Uterus (tissue), 2 donors: ENCODE measurements around the gene RTEL1.

Experiments used
- POLR2A ChIP-seq, 2 donors: fragments of 450-650 bp; IDR thresholded peaks; one replicate each; pipeline ENCODE4 v1.6.1; 2016; ENCODE audit warnings: antibody characterized with exemption in 2 of 2, mild to moderate bottlenecking in 1 of 2, moderate library complexity in 1 of 2
- TF ChIP-seq, protein P1 (sequence below), 4 experiments: fragments of 200-600 bp in 2 of 4; fragments of 450-650 bp in 2 of 4; sonication (generic) in 2 of 4; IDR thresholded peaks; one replicate each; pipeline ENCODE4 v1.5.1; 2016 to 2019; ENCODE audit warnings: antibody characterized with exemption in 4 of 4, mild to moderate bottlenecking in 2 of 4, moderate library complexity in 1 of 4

DNA sequence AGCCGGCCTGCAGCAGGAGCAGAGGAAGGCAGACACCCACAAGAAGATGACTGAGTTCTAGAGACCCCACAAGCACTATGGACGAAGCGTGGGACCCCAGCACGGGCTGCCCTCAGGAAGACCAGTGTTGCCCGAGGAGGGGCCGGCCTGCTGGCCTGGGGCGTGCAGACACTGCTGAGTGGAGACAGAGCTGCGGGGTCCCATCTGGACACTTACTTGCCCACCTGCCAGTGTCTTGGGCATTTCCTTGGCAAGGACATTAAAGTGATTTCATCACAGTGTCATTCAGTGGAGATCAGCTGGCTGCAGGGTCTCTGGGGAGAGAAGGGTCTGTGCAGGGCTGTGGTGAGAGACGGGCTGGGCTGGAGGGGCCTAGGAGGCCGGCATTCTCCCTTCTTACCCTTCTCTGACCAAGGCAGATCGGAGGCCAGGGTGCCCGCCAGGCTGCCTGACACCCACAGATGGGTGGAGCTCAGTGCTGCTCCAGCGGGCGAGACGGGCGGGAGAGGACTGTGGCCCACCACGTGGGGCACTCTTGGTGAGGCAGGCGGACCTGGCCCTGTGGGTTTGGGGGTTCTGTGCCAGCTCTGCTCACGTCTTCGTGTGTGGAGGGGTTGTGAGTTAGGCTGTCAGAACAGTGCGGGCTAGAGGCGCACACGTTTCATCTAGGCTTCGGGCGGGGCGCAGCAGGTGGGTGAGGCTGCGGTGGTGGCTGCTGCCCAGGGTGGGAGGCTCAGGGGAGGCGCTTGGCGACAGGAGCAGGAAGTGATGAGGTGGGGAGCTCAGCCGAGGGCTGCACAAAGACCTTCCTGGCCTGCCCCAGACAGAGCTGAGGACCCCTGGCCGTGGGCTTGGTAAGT lies 78.0 kb downstream of the RTEL1 start, which contains the start of gene LIME1:
- TF ChIP-seq POLR2A (IDR thresholded peaks at IDR 0.05) = no peak
- TF ChIP-seq, protein P1, sequence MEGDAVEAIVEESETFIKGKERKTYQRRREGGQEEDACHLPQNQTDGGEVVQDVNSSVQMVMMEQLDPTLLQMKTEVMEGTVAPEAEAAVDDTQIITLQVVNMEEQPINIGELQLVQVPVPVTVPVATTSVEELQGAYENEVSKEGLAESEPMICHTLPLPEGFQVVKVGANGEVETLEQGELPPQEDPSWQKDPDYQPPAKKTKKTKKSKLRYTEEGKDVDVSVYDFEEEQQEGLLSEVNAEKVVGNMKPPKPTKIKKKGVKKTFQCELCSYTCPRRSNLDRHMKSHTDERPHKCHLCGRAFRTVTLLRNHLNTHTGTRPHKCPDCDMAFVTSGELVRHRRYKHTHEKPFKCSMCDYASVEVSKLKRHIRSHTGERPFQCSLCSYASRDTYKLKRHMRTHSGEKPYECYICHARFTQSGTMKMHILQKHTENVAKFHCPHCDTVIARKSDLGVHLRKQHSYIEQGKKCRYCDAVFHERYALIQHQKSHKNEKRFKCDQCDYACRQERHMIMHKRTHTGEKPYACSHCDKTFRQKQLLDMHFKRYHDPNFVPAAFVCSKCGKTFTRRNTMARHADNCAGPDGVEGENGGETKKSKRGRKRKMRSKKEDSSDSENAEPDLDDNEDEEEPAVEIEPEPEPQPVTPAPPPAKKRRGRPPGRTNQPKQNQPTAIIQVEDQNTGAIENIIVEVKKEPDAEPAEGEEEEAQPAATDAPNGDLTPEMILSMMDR (IDR thresholded peaks at IDR 0.05) = no peak
